ENCODE data around the gene DISC1. TPM values are rescaled to one million over a fixed set of nuclear protein-coding genes. Genes with fewer than 3 reads are reported as not detected.

Gene DISC1
- total RNA-seq, 1 experiment from 2014 or later: 1.8 TPM

DNA sequence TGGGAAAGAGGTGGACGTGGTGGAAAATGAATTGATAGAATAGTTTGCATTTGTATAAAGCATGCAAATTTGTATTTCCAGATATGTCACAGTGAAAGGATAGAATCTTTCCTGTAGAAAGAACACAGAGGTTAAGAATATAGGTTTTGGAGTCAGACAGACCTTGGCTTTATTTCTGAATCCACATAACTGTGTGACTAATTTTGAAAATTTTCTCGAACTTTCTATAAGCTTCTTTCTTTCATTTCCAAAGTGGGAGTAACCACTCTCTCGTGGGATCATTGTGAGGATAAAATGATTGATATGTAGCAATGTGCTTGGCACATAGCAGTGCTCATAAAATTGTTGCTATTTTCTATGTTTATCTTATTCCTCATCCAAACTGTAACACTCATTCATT lies 108.8 kb downstream of the DISC1 start:
- DNase-seq (ENCODE audit: low read depth, low spot score) (no peak), ATAC-seq (no peak)
- Histone ChIP-seq H2AFZ (ENCODE audit: low read depth, low read length, poor library complexity, severe bottlenecking) (no peak overlapping the region), H3K4me2 (ENCODE audit: low read length) (no peak overlapping the region), H3K27ac (ENCODE audit: low read depth, low read length) (no peak overlapping the region), H3K4me3 (replicated peaks in 1 of 2; ENCODE audit: low read depth in 1 of 2, low read length in 2 of 2) (no peak overlapping the region), H3K9me3 (ENCODE audit: control insufficient read depth in 1 of 2, insufficient read depth in 1 of 2, low read depth in 1 of 2, low read length in 2 of 2) (no peaks in the 10 kb centered on the region), H3K4me1 (ENCODE audit: control insufficient read depth in 1 of 2, insufficient read depth in 2 of 2, low read length in 2 of 2) (no peaks in the 10 kb centered on the region), H3K9me2 (ENCODE audit: insufficient read depth) (no peaks in the 10 kb centered on the region), H3K79me2 (ENCODE audit: insufficient read depth, low read length) (no peaks in the 10 kb centered on the region), H3K9ac (ENCODE audit: low read length) (no peak overlapping the region), H3K36me3 (ENCODE audit: control insufficient read depth in 1 of 2, insufficient read depth in 2 of 2, low read length in 2 of 2) (no peaks in the 10 kb centered on the region), H3K27me3 (ENCODE audit: insufficient read depth, low read length) (no peaks in the 10 kb centered on the region), H4K20me1 (ENCODE audit: insufficient read depth) (no peaks in the 10 kb centered on the region)
- CTCF ChIA-PET: no interaction called here
- TF ChIP-seq TCF7L2 (IDR thresholded peaks at IDR 0.05; ENCODE audit: borderline replicate concordance, extremely low read depth, insufficient read depth, insufficient read length) (no peak), MAX (IDR thresholded peaks at IDR 0.05) (no peak), CBX3 (IDR thresholded peaks at IDR 0.05; ENCODE audit: low read depth) (no peak), FOSL1 (IDR thresholded peaks at IDR 0.05; ENCODE audit: low read depth) (no peak), RAD21 (IDR thresholded peaks at IDR 0.05; ENCODE audit: low read depth) (no peak), CEBPB (IDR thresholded peaks at IDR 0.05; ENCODE audit: low read depth) (no peak), POLR2AphosphoS5 (IDR thresholded peaks at IDR 0.05; ENCODE audit: low read depth, low read length) (no peak), EZH2phosphoT487 (IDR thresholded peaks at IDR 0.05; ENCODE audit: borderline replicate concordance) (no peak), SRF (IDR thresholded peaks at IDR 0.05; ENCODE audit: low read depth) (no peak), SIN3A (IDR thresholded peaks at IDR 0.05; ENCODE audit: low read depth) (no peak)
- TF ChIP-seq, protein P1, sequence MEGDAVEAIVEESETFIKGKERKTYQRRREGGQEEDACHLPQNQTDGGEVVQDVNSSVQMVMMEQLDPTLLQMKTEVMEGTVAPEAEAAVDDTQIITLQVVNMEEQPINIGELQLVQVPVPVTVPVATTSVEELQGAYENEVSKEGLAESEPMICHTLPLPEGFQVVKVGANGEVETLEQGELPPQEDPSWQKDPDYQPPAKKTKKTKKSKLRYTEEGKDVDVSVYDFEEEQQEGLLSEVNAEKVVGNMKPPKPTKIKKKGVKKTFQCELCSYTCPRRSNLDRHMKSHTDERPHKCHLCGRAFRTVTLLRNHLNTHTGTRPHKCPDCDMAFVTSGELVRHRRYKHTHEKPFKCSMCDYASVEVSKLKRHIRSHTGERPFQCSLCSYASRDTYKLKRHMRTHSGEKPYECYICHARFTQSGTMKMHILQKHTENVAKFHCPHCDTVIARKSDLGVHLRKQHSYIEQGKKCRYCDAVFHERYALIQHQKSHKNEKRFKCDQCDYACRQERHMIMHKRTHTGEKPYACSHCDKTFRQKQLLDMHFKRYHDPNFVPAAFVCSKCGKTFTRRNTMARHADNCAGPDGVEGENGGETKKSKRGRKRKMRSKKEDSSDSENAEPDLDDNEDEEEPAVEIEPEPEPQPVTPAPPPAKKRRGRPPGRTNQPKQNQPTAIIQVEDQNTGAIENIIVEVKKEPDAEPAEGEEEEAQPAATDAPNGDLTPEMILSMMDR (IDR thresholded peaks at IDR 0.05 in 2 of 3, conservative IDR thresholded peaks at IDR 0.05 in 1 of 3; ENCODE audit: borderline replicate concordance in 1 of 3, insufficient read depth in 1 of 3, low read depth in 2 of 3, low read length in 2 of 3): no peak
- TF ChIP-seq, protein P2, sequence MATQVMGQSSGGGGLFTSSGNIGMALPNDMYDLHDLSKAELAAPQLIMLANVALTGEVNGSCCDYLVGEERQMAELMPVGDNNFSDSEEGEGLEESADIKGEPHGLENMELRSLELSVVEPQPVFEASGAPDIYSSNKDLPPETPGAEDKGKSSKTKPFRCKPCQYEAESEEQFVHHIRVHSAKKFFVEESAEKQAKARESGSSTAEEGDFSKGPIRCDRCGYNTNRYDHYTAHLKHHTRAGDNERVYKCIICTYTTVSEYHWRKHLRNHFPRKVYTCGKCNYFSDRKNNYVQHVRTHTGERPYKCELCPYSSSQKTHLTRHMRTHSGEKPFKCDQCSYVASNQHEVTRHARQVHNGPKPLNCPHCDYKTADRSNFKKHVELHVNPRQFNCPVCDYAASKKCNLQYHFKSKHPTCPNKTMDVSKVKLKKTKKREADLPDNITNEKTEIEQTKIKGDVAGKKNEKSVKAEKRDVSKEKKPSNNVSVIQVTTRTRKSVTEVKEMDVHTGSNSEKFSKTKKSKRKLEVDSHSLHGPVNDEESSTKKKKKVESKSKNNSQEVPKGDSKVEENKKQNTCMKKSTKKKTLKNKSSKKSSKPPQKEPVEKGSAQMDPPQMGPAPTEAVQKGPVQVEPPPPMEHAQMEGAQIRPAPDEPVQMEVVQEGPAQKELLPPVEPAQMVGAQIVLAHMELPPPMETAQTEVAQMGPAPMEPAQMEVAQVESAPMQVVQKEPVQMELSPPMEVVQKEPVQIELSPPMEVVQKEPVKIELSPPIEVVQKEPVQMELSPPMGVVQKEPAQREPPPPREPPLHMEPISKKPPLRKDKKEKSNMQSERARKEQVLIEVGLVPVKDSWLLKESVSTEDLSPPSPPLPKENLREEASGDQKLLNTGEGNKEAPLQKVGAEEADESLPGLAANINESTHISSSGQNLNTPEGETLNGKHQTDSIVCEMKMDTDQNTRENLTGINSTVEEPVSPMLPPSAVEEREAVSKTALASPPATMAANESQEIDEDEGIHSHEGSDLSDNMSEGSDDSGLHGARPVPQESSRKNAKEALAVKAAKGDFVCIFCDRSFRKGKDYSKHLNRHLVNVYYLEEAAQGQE (IDR thresholded peaks at IDR 0.05; ENCODE audit: low read depth): no peak
- POLR2A ChIA-PET: no interaction called here
- no TSS peak for BruUV-seq (replicated peaks)
- RAD21 ChIA-PET (ENCODE audit: low non-redundant PET in 1 of 2, low total read pairs in 2 of 2, uncharacterized antibody in 2 of 2, unreplicated experiment in 2 of 2): no interaction called here
- intact Hi-C loops (cut with micrococcal nuclease): no loop called here
